ENCODE data around the gene TMX1. TPM values are rescaled to one million over a fixed set of nuclear protein-coding genes. Genes with fewer than 3 reads are reported as not detected.

Gene TMX1
- total RNA-seq, 3 donors from 2014 or later, result 29.9 to 31.9 (median 30.1) TPM

GRCh38 chr14:51206462-51206861 is 33.6 kb upstream of the TMX1 start:
- Histone ChIP-seq H3K9me3 (no peaks in the 10 kb centered on the region), H3K36me3 (ENCODE audit: low read depth) (no peaks in the 10 kb centered on the region), H3K4me1 (ENCODE audit: low read depth) (no peaks in the 10 kb centered on the region), H3K4me3 (no peak overlapping the region)
- ATAC-seq, result no peak
- TF ChIP-seq CTCF (IDR thresholded peaks at IDR 0.05), result no peak
- no peak for DNase-seq
- intact Hi-C loops (cut with DNase I, micrococcal nuclease), result no loop called here

- no peaks in the 10 kb centered on the region for H3K9me3 ChIP-seq
- no peaks in the 10 kb centered on the region for H3K4me1 ChIP-seq (ENCODE audit: low read depth)
- no peak for ATAC-seq
- no peak for TF ChIP-seq CTCF (IDR thresholded peaks at IDR 0.05)
- no peak overlapping the region for H3K4me3 ChIP-seq
- no peak for DNase-seq
- no peaks in the 10 kb centered on the region for H3K36me3 ChIP-seq (ENCODE audit: low read depth)
- intact Hi-C loops (cut with DNase I, micrococcal nuclease), result no loop called here
Measured at GRCh38 chr14:51207621-51208020, 32.4 kb upstream of the TMX1 start.

GRCh38 chr14:51208982-51209381 is 31.1 kb upstream of the TMX1 start:
- intact Hi-C loops (cut with DNase I, micrococcal nuclease), result no loop called here
- no peak overlapping the region for H3K4me3 ChIP-seq
- no peak for ATAC-seq

DNA sequence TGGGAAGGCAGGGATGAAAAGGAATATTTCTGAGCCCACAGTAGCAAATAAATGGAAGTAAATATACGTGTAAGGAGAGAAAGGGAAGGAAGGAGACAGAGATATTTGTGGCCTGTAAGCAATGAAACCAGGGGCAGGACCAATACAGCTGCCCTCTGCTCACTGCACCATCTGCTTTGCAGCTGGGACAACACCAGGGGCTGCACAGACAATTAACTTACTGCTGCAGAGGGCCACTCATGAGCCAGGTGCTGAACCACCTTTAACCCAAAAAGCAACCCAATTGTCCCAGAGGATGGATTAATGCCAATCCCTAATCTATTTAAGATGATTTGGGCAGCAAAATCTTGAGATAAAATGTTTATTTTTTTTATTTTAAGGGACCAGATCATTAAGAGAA is 30.6 kb upstream of the TMX1 start:
- H3K4me3 ChIP-seq, result no peak overlapping the region
- no peaks in the 10 kb centered on the region for H3K9me3 ChIP-seq
- no peak for TF ChIP-seq CTCF (IDR thresholded peaks at IDR 0.05)
- no peaks in the 10 kb centered on the region for H3K36me3 ChIP-seq (ENCODE audit: low read depth)
- intact Hi-C loops (cut with DNase I, micrococcal nuclease), result no loop called here
- no peak for DNase-seq
- no peak for ATAC-seq
- H3K4me1 ChIP-seq (ENCODE audit: low read depth), result no peaks in the 10 kb centered on the region

More at GRCh38 chr14:51208982-51209381, 31.1 kb upstream of the TMX1 start:
- no peaks in the 10 kb centered on the region for H3K4me1 ChIP-seq (ENCODE audit: low read depth)
- DNase-seq, result no peak
- no peaks in the 10 kb centered on the region for H3K9me3 ChIP-seq
- no peak for TF ChIP-seq CTCF (IDR thresholded peaks at IDR 0.05)
- H3K36me3 ChIP-seq (ENCODE audit: low read depth), result no peaks in the 10 kb centered on the region

DNA sequence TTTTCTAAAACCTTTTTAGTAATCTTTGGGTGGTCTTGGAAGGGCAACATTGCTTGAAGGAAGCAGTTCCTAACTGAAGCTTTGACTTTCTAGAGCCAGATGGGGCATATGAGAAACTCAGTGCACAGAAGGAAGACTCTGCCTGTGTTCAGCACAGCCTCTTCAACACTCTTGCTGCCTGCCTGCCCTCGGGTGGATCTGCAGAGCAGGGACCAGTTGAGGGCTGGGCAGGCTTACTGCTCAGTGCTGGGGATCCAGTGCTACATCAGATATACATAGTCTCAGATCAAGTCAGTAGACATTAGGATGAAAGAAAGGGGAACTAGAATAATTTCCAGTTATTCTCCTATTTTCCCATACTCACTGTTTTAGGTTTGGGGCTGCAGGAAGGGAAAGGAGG is 29.5 kb upstream of the TMX1 start:
- no peak for TF ChIP-seq CTCF (IDR thresholded peaks at IDR 0.05)
- intact Hi-C loops (cut with DNase I, micrococcal nuclease), result loop anchor here in 1 of 2 donors (10.0 kb wide), 2 partner anchors 116 to 256 kb away; partner anchors contain the start of gene TRIM9

DNA sequence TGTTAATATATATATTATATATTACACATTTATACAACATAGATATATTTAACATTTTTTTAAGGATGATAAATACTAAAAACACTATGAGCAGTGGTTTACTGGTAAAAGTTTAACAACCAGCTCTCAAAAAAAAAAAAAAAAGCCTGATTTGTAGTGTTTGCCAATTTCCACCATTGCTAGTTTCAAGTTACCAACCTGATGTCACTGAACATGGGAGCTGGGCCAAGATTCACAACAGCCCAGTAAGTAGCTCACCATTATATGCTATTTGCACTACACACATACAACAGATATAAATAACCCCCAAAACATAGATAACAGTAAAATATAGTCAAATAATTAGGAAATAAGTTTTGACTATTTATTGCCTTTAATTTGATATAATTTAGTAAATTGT is 28.9 kb upstream of the TMX1 start:
- H3K4me3 ChIP-seq, result no peak overlapping the region
- ATAC-seq (no peak), DNase-seq (no peak)
- H3K9me3 ChIP-seq, result no peaks in the 10 kb centered on the region
- H3K4me1 ChIP-seq (ENCODE audit: low read depth), result no peaks in the 10 kb centered on the region
- H3K36me3 ChIP-seq (ENCODE audit: low read depth), result no peaks in the 10 kb centered on the region
- no peak for TF ChIP-seq CTCF (IDR thresholded peaks at IDR 0.05)
- intact Hi-C loops (cut with DNase I, micrococcal nuclease), result loop anchor here in 1 of 2 donors (10.0 kb wide), 2 partner anchors 116 to 256 kb away; partner anchors contain the start of gene TRIM9

More for the DNA sequence above, 29.5 kb upstream of the TMX1 start:
- H3K36me3 ChIP-seq (ENCODE audit: low read depth), result no peaks in the 10 kb centered on the region
- H3K9me3 ChIP-seq, result no peaks in the 10 kb centered on the region
- no peak overlapping the region for H3K4me3 ChIP-seq
- no peaks in the 10 kb centered on the region for H3K4me1 ChIP-seq (ENCODE audit: low read depth)
- DNase-seq (no peak), ATAC-seq (no peak)

All from mucosa of descending colon (tissue), 3 donors.